IMR-90 (cell line): Measurements from ENCODE around the gene CPN2. TPM values are rescaled to one million over a fixed set of nuclear protein-coding genes. Genes with fewer than 3 reads are reported as not detected.
A peak's percentile ranks its signal among the peaks of the same experiment; 100 is the strongest.

ENCODE experiments used
- ATAC-seq: fragments of 200-7000 bp; cut with Tn5 transposase; 2 replicates; pipeline ENCODE4 v1.9.1; 2020; ENCODE audit warnings: low read depth, mild to moderate bottlenecking, moderate library complexity
- BruUV-seq: library from RNA; stranded (reverse); fragments of 400-500 nt; replicated peaks from 2 replicates; lab custom pipeline; 2021; lab: Mats Ljungman, UMichigan
- CTCF ChIA-PET: fragments of 300-600 bp; formaldehyde crosslinking; extraction: SDS; loops from one replicate; lab custom pipeline; 2021; ENCODE audit warnings: antibody characterized with exemption; lab: Yijun Ruan, JAX
- POLR2A ChIA-PET: fragments of 300-600 bp; sonication (Branson Sonifier 250); formaldehyde crosslinking; loops from one replicate; lab custom pipeline; 2022; ENCODE audit warnings: antibody characterized with exemption; ENCODE audit not compliant: unreplicated experiment; lab: Charles Lee
- DNase-seq: peaks from one replicate; pipeline ENCODE4 v3.0.0; 2013
- H2AFZ ChIP-seq: replicated peaks from 2 replicates; pipeline ENCODE3; 2013; ENCODE audit warnings: low read length, mild to moderate bottlenecking; ENCODE audit not compliant: poor library complexity
- H2AK5ac ChIP-seq: 2 replicates; pipeline ENCODE4 v1.6.1; 2013; ENCODE audit warnings: low read depth, low read length, inconsistent platforms
- H2AK9ac ChIP-seq: replicated peaks from 2 replicates; pipeline ENCODE3; 2013; ENCODE audit warnings: mild to moderate bottlenecking, low read depth, low read length, moderate library complexity; ENCODE audit not compliant: poor library complexity
- H2BK120ac ChIP-seq: 2 replicates; pipeline ENCODE4 v1.6.1; 2013; ENCODE audit warnings: low read depth, low read length, inconsistent platforms
- H2BK15ac ChIP-seq: 3 replicates; pipeline ENCODE4 v1.6.1; 2013; ENCODE audit warnings: low read depth, low read length, inconsistent platforms
- H2BK20ac ChIP-seq: 2 replicates; pipeline ENCODE4 v1.6.1; 2013; ENCODE audit warnings: low read depth, mild to moderate bottlenecking, inconsistent platforms, low read length, moderate library complexity
- H2BK5ac ChIP-seq: 2 replicates; pipeline ENCODE4 v1.6.1; 2013; ENCODE audit warnings: mild to moderate bottlenecking, low read depth, low read length, inconsistent platforms; ENCODE audit not compliant: poor library complexity, severe bottlenecking
- H3K14ac ChIP-seq: replicated peaks from 2 replicates; pipeline ENCODE4 v1.6.1; 2013; ENCODE audit warnings: low read depth, low read length, inconsistent platforms
- H3K18ac ChIP-seq: 2 replicates; pipeline ENCODE4 v1.6.1; 2013; ENCODE audit warnings: low read depth, low read length, control low read depth
- H3K23ac ChIP-seq: 2 replicates; pipeline ENCODE4 v1.6.1; 2013; ENCODE audit warnings: low read depth, low read length, inconsistent platforms
- H3K27ac ChIP-seq: 2 replicates; pipeline ENCODE4 v1.5.1; 2013; ENCODE audit warnings: mild to moderate bottlenecking, control low read depth, low read length; ENCODE audit not compliant: insufficient read depth
- H3K27me3 ChIP-seq: 2 replicates; pipeline ENCODE4 v1.6.1; 2013; ENCODE audit warnings: low read length; ENCODE audit not compliant: control insufficient read depth, insufficient read depth
- H3K36me3 ChIP-seq: 2 replicates; pipeline ENCODE4 v1.6.1; 2013; ENCODE audit warnings: low read length, mixed read lengths; ENCODE audit not compliant: control insufficient read depth, insufficient read depth
- H3K4ac ChIP-seq: 2 replicates; pipeline ENCODE4 v1.6.1; 2013; ENCODE audit warnings: low read depth, low read length, inconsistent platforms
- H3K4me1 ChIP-seq: 2 replicates; pipeline ENCODE4 v1.6.1; 2013; ENCODE audit warnings: low read length, mixed read lengths; ENCODE audit not compliant: control insufficient read depth, insufficient read depth
- H3K4me2 ChIP-seq: 2 replicates; pipeline ENCODE4 v1.6.1; 2013; ENCODE audit warnings: low read depth, mild to moderate bottlenecking, control low read depth, low read length, moderate library complexity
- H3K4me3 ChIP-seq: 2 replicates; pipeline ENCODE4 v1.5.1; 2013; ENCODE audit warnings: low read depth, mild to moderate bottlenecking, control low read depth, low read length, moderate library complexity; ENCODE audit not compliant: insufficient read depth
- H3K56ac ChIP-seq: 2 replicates; pipeline ENCODE4 v1.6.1; 2013; ENCODE audit warnings: low read length, inconsistent platforms; ENCODE audit not compliant: insufficient read depth; ENCODE audit errors: extremely low read depth
- H3K79me1 ChIP-seq, 2 experiments: 2 replicates each; pipeline ENCODE4 v1.6.1; 2013; ENCODE audit warnings: low read length in 2 of 2, inconsistent platforms in 1 of 2, low read depth in 1 of 2
- H3K9ac ChIP-seq: 2 replicates; pipeline ENCODE4 v1.6.1; 2013; ENCODE audit warnings: low read depth, low read length, control low read depth
- H3K9me1 ChIP-seq: 2 replicates; pipeline ENCODE4 v1.6.1; 2013; ENCODE audit warnings: low read length, inconsistent platforms; ENCODE audit not compliant: insufficient read depth
- H3K9me3 ChIP-seq: 2 replicates; pipeline ENCODE4 v1.6.1; 2013; ENCODE audit warnings: low read length; ENCODE audit not compliant: control insufficient read depth, insufficient read depth
- H4K20me1 ChIP-seq: 2 replicates; pipeline ENCODE4 v1.6.1; 2013; ENCODE audit warnings: low read length, inconsistent platforms; ENCODE audit not compliant: insufficient read depth
- H4K5ac ChIP-seq: 2 replicates; pipeline ENCODE4 v1.6.1; 2013; ENCODE audit warnings: mild to moderate bottlenecking, low read depth, low read length, control low read depth
- H4K8ac ChIP-seq, 2 experiments: 2 replicates each; pipeline ENCODE4 v1.6.1; 2013; ENCODE audit warnings: low read depth in 2 of 2, low read length in 2 of 2, control low read depth in 1 of 2, inconsistent platforms in 1 of 2
- H4K91ac ChIP-seq: 2 replicates; pipeline ENCODE4 v1.6.1; 2013; ENCODE audit warnings: low read depth, low read length, inconsistent platforms; ENCODE audit not compliant: insufficient read depth
- POLR2A ChIP-seq: IDR thresholded peaks from 2 replicates; pipeline ENCODE4 v1.6.1; 2012; ENCODE audit warnings: mild to moderate bottlenecking, low read depth, low read length
- WGBS, 2 experiments: methylation state at CpG; one replicate each; pipeline versions ENCODE4 v1.1.5 to v1.1.7; 2013; ENCODE audit warnings: missing lambda C conversion rate in 2 of 2; ENCODE audit not compliant: insufficient read length in 1 of 2; ENCODE audit errors: extremely low coverage in 2 of 2; 5-methylcytosine and 5-hydroxymethylcytosine counted together
- dilution Hi-C: fragments of 300-500 bp; cut with HindIII; formaldehyde crosslinking; loops from one replicate; pipeline ENCODE4 v1.14.3; 2018; ENCODE audit warnings: low sequenced_read_pairs; ENCODE audit not compliant: unreplicated experiment
- in situ Hi-C: fragments of 300-500 bp; cut with MboI; formaldehyde crosslinking; loops from 3 replicates; pipeline ENCODE4 v1.14.3; 2019; ENCODE audit warnings: low sequenced_read_pairs, inconsistent platforms, mixed read lengths
- intact Hi-C: fragments of 100-400 bp; cut with micrococcal nuclease; formaldehyde crosslinking; loops from 2 replicates; pipeline ENCODE4 v1.10.0; 2022
- polyA plus RNA-seq, 3 experiments: library from polyadenylated mRNA; depleted of rRNA; stranded (reverse); fragments of >200 nt; gene quantifications; 2 replicates each; pipeline ENCODE4 v1.2.3, GENCODE V29; 2012; ENCODE audit warnings: low replicate concordance in 1 of 3
- total RNA-seq: library from RNA; depleted of rRNA; stranded (reverse); fragments of >200 nt; gene quantifications from 2 replicates; pipeline ENCODE4 v1.2.3, GENCODE V29; 2012
- TF ChIP-seq, protein P1 (sequence below): fragments of 150-350 bp; IDR thresholded peaks from 2 replicates; pipeline ENCODE4 v1.6.1; 2017; ENCODE audit warnings: mild to moderate bottlenecking, antibody characterized with exemption, low read length, low read depth

Gene CPN2
- total and polyA plus RNA-seq, 2 of the 4 experiments (the other 2 are of a cell fraction), result 0.07 TPM; not detected in 1

DNA sequence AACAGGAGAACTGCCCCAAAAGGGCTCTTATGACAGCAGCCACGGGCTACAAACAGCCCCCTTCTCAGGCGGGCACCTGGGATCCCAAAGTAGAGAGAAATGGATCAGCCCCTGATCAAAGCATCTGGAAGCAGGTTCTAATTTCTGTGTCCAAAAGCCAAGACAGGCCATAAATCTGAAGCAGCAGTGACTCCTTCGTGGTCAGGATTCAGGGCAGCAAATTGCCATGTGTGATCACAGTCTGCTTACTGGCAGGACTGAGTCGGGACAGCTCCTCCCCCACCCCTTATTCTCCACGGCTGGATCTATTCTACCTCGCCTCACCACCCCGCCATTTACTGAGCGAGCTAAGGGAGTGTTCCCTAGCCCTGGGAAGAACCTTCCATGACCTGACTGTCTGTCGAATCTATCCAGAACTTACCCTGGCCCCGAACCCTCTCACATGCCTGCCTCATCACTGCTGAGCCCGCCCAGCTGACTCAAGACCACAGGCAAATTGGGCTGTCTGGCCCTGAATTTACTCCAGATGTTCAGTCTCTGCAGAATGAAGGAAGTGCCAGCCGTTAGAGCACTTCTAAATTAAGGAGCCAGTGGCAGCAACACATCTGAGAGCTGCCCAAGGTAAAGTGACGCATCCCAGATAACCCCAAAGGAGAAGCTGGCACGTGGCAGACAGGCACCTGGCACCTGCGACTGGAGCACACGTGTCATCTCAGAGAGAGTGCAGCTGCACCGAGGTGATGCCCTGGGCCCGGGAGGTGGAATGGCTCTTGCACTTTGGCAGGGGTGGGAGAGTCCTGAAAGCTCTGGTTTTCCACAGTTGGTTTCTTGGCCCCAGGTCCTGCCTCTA, 17.1 kb upstream of the CPN2 start:
- BruUV-seq, result no TSS peak
- Histone ChIP-seq H3K18ac (no peak overlapping the region), H2BK5ac (no peak overlapping the region), H4K20me1 (no peaks in the 10 kb centered on the region), H4K91ac (no peak overlapping the region), H3K4me3 (no peak overlapping the region), H4K5ac (no peak overlapping the region), H3K9me3 (no peaks in the 10 kb centered on the region), H3K56ac (no peak overlapping the region), H3K4ac (peak overlapping the region; percentile 30; the same call in 1 of the 2 replicates), H3K27ac (no peak overlapping the region), H2AFZ (peak overlapping the region; percentile 78), H3K9ac (no peak overlapping the region), H3K23ac (no peak overlapping the region), H3K4me1 (peaks cover 30% of the 10 kb centered on the region), H3K27me3 (0 out of 2 replicates have a peak, but pooled peaks cover 3% of the 10 kb centered on the region), H4K8ac (no peak overlapping the region), H2BK120ac (0 out of 2 replicates have a peak overlapping the region, but pooled peaks have one; percentile 66), H2AK5ac (peak overlapping the region; percentile 22; the same call in 1 of the 2 replicates), H3K79me1 (peaks cover 0 to 6% of the 10 kb centered on the region in 2 experiments; a peak in 1 of 4 replicates), H3K9me1 (peaks cover 12% of the 10 kb centered on the region), H3K14ac (no peak overlapping the region), H2BK15ac (no peak overlapping the region; the same call in 2 of the 3 replicates), H2AK9ac (peak overlapping the region; percentile 49), H2BK20ac (peak overlapping the region; percentile 60), H3K36me3 (no peaks in the 10 kb centered on the region), H3K4me2 (no peak overlapping the region)
- CTCF ChIA-PET, result interaction anchor here (0.6 to 1.5 kb wide), 2 partner anchors 25 to 54 kb away, joined by 3 to 4 read pairs; no protein-coding TSS in a partner anchor
- dilution Hi-C loops (no loop called here), intact Hi-C loops (no loop called here), in situ Hi-C loops (no loop called here)
- 64% methylated on average over 5 of the region's 18 CpGs; no CpG with 5 or more reads in 1 of the 2 experiments for WGBS, 2 experiments
- no peak for ATAC-seq
- POLR2A ChIA-PET, result no interaction called here
- no peak for TF ChIP-seq POLR2A
- TF ChIP-seq, protein P1, sequence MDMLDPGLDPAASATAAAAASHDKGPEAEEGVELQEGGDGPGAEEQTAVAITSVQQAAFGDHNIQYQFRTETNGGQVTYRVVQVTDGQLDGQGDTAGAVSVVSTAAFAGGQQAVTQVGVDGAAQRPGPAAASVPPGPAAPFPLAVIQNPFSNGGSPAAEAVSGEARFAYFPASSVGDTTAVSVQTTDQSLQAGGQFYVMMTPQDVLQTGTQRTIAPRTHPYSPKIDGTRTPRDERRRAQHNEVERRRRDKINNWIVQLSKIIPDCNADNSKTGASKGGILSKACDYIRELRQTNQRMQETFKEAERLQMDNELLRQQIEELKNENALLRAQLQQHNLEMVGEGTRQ, result peak; percentile 1; the same call in 1 of the 2 replicates
- peak; percentile 60 for DNase-seq
